ENCODE data around the gene CWC15. TPM values are rescaled to one million over a fixed set of nuclear protein-coding genes. Genes with fewer than 3 reads are reported as not detected.
"Not testable (repeated sequence)": the region's sequence is repeated elsewhere in the genome, so short reads cannot be mapped to it uniquely, and the experiment has no call there.

Gene CWC15
- total RNA-seq, 1 experiment from 2014 or later: 39.0 TPM

GRCh38 chr11:94926271-94926625, 47.1 kb downstream of the CWC15 start:
- in situ Hi-C loops (cut with HindIII; ENCODE audit: low pct_unique_long_range_greater_than_20kb, low sequenced_read_pairs): no loop called here
- no peak for DNase-seq (ENCODE audit: low read depth)

GRCh38 chr11:94925422-94926270, 47.7 kb downstream of the CWC15 start:
- in situ Hi-C loops (cut with HindIII; ENCODE audit: low pct_unique_long_range_greater_than_20kb, low sequenced_read_pairs): no loop called here
- DNase-seq (ENCODE audit: low read depth): no peak

- DNase-seq (ENCODE audit: low read depth): no peak
- in situ Hi-C loops (cut with HindIII; ENCODE audit: low pct_unique_long_range_greater_than_20kb, low sequenced_read_pairs): no loop called here
Observed at GRCh38 chr11:94924612-94925011, 48.7 kb downstream of the CWC15 start.

- DNase-seq (ENCODE audit: low read depth): no peak
- in situ Hi-C loops (cut with HindIII; ENCODE audit: low pct_unique_long_range_greater_than_20kb, low sequenced_read_pairs): no loop called here
Observed at GRCh38 chr11:94924171-94924572, 49.2 kb downstream of the CWC15 start.

GRCh38 chr11:94923004-94923334, 50.4 kb downstream of the CWC15 start:
- in situ Hi-C loops (cut with HindIII; ENCODE audit: low pct_unique_long_range_greater_than_20kb, low sequenced_read_pairs): no loop called here
- DNase-seq (ENCODE audit: low read depth): no peak

- in situ Hi-C loops (cut with HindIII; ENCODE audit: low pct_unique_long_range_greater_than_20kb, low sequenced_read_pairs): no loop called here
Observed at GRCh38 chr11:94922321-94923003, 50.9 kb downstream of the CWC15 start.

GRCh38 chr11:94920311-94920710, 53.0 kb downstream of the CWC15 start:
- in situ Hi-C loops (cut with HindIII; ENCODE audit: low pct_unique_long_range_greater_than_20kb, low sequenced_read_pairs): no loop called here
- no peak for DNase-seq (ENCODE audit: low read depth)

More at GRCh38 chr11:94922321-94923003, 50.9 kb downstream of the CWC15 start:
- DNase-seq (ENCODE audit: low read depth): no peak

- DNase-seq (ENCODE audit: low read depth); in situ Hi-C loops (cut with HindIII; ENCODE audit: low pct_unique_long_range_greater_than_20kb, low sequenced_read_pairs): not testable (repeated sequence)
Observed at GRCh38 chr11:94913718-94914394, 59.5 kb downstream of the CWC15 start.

- in situ Hi-C loops (cut with HindIII; ENCODE audit: low pct_unique_long_range_greater_than_20kb, low sequenced_read_pairs): no loop called here
Observed at GRCh38 chr11:94912806-94913205, 60.5 kb downstream of the CWC15 start.

More at GRCh38 chr11:94912806-94913205, 60.5 kb downstream of the CWC15 start:
- DNase-seq (ENCODE audit: low read depth): no peak

Other genes with a start within 250 kb of the CWC15 start
- 7.3 and 8.7 TPM in 2 replicates for gene AMOTL1, start 205.2 kb downstream of the CWC15 start, total RNA-seq (2014; rRNA removed; shearing (Covaris generic); ENCODE audit: low replicate concordance)
- 0.30 and 4.1 TPM in 2 replicates for gene KDM4D, start 153 bp upstream of the CWC15 start, total RNA-seq (2014; rRNA removed; shearing (Covaris generic); ENCODE audit: low replicate concordance)
- not detected in 2 replicates for gene KDM4E, start 51.7 kb upstream of the CWC15 start, total RNA-seq (2014; rRNA removed; shearing (Covaris generic); ENCODE audit: low replicate concordance)
- not detected in 2 replicates for gene KDM4F, start 75.9 kb upstream of the CWC15 start, total RNA-seq (2014; rRNA removed; shearing (Covaris generic); ENCODE audit: low replicate concordance)
- gene SRSF8, start 93.4 kb upstream of the CWC15 start, total RNA-seq (2014; rRNA removed; shearing (Covaris generic); ENCODE audit: low replicate concordance): 7.6 and 12.6 TPM in 2 replicates
- gene ENDOD1, start 116.3 kb upstream of the CWC15 start, total RNA-seq (2014; rRNA removed; shearing (Covaris generic); ENCODE audit: low replicate concordance): 7.4 and 8.8 TPM in 2 replicates

Measured in Caki2 (cell line).